Heart left ventricle (tissue), 16 donors: ENCODE measurements around the gene ATG16L2. TPM values are rescaled to one million over a fixed set of nuclear protein-coding genes. Genes with fewer than 3 reads are reported as not detected.

Source experiments
- ATAC-seq, 4 donors: fragments of 200-7000 bp; cut with Tn5 transposase; one replicate each; pipeline ENCODE4 v1.9.1; 2020 to 2022; ENCODE audit warnings: moderate library complexity in 4 of 4, mild to moderate bottlenecking in 3 of 4, moderate number of reproducible peaks in 1 of 4
- DNase-seq, 5 donors: peaks; one replicate each; pipeline ENCODE4 v3.0.0-alpha.2; 2020
- H3K27ac ChIP-seq, 12 donors: fragments of 200-600 bp; sonication (generic) in 4 of 12; one replicate each; pipeline versions ENCODE4 v1.5.0 to v1.8.0; 2016 to 2022; ENCODE audit warnings: mild to moderate bottlenecking in 2 of 12
- H3K27me3 ChIP-seq, 9 donors: fragments of 200-600 bp; sonication (generic) in 2 of 9; one replicate each; pipeline versions ENCODE4 v1.5.1 to v1.8.0; 2016 to 2022; ENCODE audit warnings: mild to moderate bottlenecking in 3 of 9
- H3K36me3 ChIP-seq, 9 donors: fragments of 200-600 bp; sonication (generic) in 2 of 9; one replicate each; pipeline versions ENCODE4 v1.5.0 to v1.8.0; 2018 to 2022; ENCODE audit warnings: mild to moderate bottlenecking in 2 of 9
- H3K4me1 ChIP-seq, 12 donors: fragments of 200-600 bp; sonication (generic) in 4 of 12; one replicate each; pipeline versions ENCODE4 v1.5.0 to v1.8.0; 2016 to 2022; ENCODE audit warnings: mild to moderate bottlenecking in 3 of 12
- H3K4me3 ChIP-seq, 12 donors: fragments of 200-600 bp; sonication (generic) in 4 of 12; one replicate each; pipeline versions ENCODE4 v1.5.0 to v1.8.0; 2017 to 2022; ENCODE audit warnings: mild to moderate bottlenecking in 9 of 12, moderate library complexity in 4 of 12
- H3K9me3 ChIP-seq, 12 donors: fragments of 200-600 bp; sonication (generic) in 4 of 12; one replicate each; pipeline versions ENCODE4 v1.5.0 to v1.8.0; 2016 to 2022; ENCODE audit warnings: mild to moderate bottlenecking in 1 of 12
- POLR2A ChIP-seq, 2 donors: fragments of 450-650 bp; IDR thresholded peaks; one replicate each; pipeline ENCODE4 v1.6.1; 2017; ENCODE audit warnings: antibody characterized with exemption in 2 of 2, mild to moderate bottlenecking in 2 of 2, moderate library complexity in 2 of 2
- WGBS, 4 donors: extraction: QIAGEN DNeasy Blood & Tissue Kit in 2 of 4; methylation state at CpG; one replicate each; pipeline versions ENCODE4 v1.1.5 to v1.1.7; 2013 to 2018; 5-methylcytosine and 5-hydroxymethylcytosine counted together
- intact Hi-C, 10 donors: fragments of 100-400 bp; cut with DNase I; formaldehyde crosslinking; loops; one replicate each; pipeline versions ENCODE4 v1.11.1 to v1.14.2; 2022
- polyA plus RNA-seq, 2 donors: library from polyadenylated mRNA; stranded (reverse); fragments of 200-250 nt; gene quantifications; one replicate each; pipeline ENCODE4 v1.2.3, GENCODE V29; 2013
- total RNA-seq, 9 donors: library from RNA; depleted of rRNA in 2 of 9; stranded (reverse); fragments of >200 nt in 2 of 9; fragmentation: NEBNext Ultra II Directional in 3 of 9; extraction: Animal tissue kit (Norgen Biotek cat#: 25700) in 3 of 9; gene quantifications; one replicate each; pipeline versions ENCODE4 v1.1.0 to v1.2.4, GENCODE V29; 2016 to 2023
- TF ChIP-seq, protein P1 (sequence below), 12 donors: fragments of 200-600 bp; sonication (generic) in 4 of 12; IDR thresholded peaks; one replicate each; pipeline versions ENCODE4 v1.5.0 to v1.8.0; 2018 to 2022; ENCODE audit warnings: antibody characterized with exemption in 12 of 12, mild to moderate bottlenecking in 5 of 12
- donor health status: ischemic (EF 13 %, LVEDD 7.1; RV severe dilation, severe dysfunction).
- donor health status: healthy with polysubstance abuse.
- donor health status: DM: no; HTN: yes; CAD: no.
- donor health status: DM: no; HTN: no; CAD: no.
- donor health status: ischemic (EF 25% LVEDD 6.9; RV normal size, moderate dysfunction).
- donor health status: ischemic (EF 25% LVEDD 5.7; RV mildly dilated, moderate dysfunction).
- donor health status: healthy.
- donor health status: DM: yes; HTN: yes; CAD: no.
- donor health status: ischemic (EF 35%, LVEDD 5.7; RV mildly dilated, moderate dysfunction).
- donor health status: nonischemic (EF 11% LVEDD 7.7; RV severe dilation, severe dysfunction).
- donor health status: DM: yes; HTN: yes; CAD: no.
- donor health status: PGD.
- donor health status: ischemic (EF 29% LVEDD 5.4; RV normal size, mild dysfunction).
- donor health status: nonischemic (EF 23%, LVEDD 6.1; RV moderate dilation, normal function).

The ATG16L2 gene
- total and polyA plus RNA-seq, 11 donors, result 6.0 to 28.9 (median 13.2) TPM

DNA sequence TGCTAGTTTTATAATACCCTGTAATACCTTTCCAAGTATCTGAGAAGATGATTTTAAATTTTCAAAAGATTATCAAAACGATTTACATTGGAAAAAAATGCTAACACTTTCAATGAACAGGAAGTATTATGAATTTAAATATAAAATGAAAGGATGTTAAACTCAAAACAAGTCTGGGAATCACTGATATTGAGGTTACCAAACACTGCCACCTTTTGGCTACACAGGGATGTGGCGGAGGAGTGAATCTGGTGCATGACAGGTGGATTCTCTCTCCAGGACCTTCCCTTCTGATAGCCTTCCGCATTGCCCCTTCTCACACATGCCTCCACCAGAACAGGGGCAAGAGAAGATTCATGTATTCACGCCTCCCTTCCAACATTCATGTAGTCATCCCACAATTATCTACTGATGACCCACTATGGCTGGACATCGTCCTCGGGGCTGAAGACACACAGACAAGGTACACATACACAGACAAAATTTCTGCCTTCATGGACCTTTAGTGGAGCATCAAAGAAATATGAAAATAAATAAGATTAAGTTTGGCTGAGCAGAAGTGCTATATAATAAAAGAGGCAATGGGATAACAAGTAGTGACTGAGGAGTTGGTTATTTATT lies 34.7 kb downstream of the ATG16L2 start:
- ATAC-seq (peak in 3 of 4 donors; percentile 40 to 54 (median 49)), DNase-seq (no peak)
- H3K27ac ChIP-seq, result peak overlapping the region in 2 of 12 donors; percentile 30 to 47
- TF ChIP-seq, protein P1, sequence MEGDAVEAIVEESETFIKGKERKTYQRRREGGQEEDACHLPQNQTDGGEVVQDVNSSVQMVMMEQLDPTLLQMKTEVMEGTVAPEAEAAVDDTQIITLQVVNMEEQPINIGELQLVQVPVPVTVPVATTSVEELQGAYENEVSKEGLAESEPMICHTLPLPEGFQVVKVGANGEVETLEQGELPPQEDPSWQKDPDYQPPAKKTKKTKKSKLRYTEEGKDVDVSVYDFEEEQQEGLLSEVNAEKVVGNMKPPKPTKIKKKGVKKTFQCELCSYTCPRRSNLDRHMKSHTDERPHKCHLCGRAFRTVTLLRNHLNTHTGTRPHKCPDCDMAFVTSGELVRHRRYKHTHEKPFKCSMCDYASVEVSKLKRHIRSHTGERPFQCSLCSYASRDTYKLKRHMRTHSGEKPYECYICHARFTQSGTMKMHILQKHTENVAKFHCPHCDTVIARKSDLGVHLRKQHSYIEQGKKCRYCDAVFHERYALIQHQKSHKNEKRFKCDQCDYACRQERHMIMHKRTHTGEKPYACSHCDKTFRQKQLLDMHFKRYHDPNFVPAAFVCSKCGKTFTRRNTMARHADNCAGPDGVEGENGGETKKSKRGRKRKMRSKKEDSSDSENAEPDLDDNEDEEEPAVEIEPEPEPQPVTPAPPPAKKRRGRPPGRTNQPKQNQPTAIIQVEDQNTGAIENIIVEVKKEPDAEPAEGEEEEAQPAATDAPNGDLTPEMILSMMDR (IDR thresholded peaks at IDR 0.05), result peak; percentile 56 to 84 (median 71)
- no peak for TF ChIP-seq POLR2A (IDR thresholded peaks at IDR 0.05)
- no peaks in the 10 kb centered on the region for H3K9me3 ChIP-seq
- no peaks in the 10 kb centered on the region for H3K27me3 ChIP-seq
- 59 to 68% (median 62%) methylated on average over 6 of the region's 6 CpGs for WGBS, 4 donors
- H3K36me3 ChIP-seq, result peaks cover 0 to 34% (median 13%) of the 10 kb centered on the region in 9 donors
- intact Hi-C loops, result loop anchor here in 6 of 10 donors (1.0 to 2.0 kb wide), 3 partner anchors 16 to 18 kb away; no protein-coding TSS in a partner anchor
- H3K4me1 ChIP-seq, result peaks cover 0 to 18% (median 10%) of the 10 kb centered on the region in 12 donors
- H3K4me3 ChIP-seq, result no peak overlapping the region

DNA sequence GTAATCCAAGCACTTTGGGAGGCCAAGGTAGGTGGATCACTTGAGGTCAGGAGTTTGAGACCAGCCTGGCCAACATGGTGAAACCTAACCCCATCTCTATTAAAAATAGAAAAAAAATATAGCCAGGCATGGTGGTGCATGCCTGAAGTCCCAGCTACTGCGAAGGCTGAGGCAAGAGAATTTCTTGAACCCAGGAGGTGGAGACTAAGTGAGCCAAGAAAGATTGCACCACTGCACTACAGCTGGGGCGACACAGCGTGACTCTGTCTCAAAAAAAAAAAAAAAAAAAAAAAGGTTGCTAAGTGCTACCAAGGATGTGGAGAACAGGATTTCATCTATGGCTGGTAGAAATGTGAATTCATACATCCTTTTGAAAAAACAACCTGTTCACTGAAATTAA lies 36.6 kb downstream of the ATG16L2 start:
- intact Hi-C loops, result loop anchor here in 1 of 10 donors (1.0 kb wide), 1 partner anchor 20 kb away; no protein-coding TSS in a partner anchor
- DNase-seq, result no peak
- H3K27ac ChIP-seq, result no peak overlapping the region
- no peak overlapping the region for H3K4me3 ChIP-seq
- peak in 1 of 4 donors; percentile 55 for ATAC-seq
- TF ChIP-seq, protein P1 (IDR thresholded peaks at IDR 0.05), result no peak
- TF ChIP-seq POLR2A (IDR thresholded peaks at IDR 0.05), result no peak
- H3K27me3 ChIP-seq, result no peaks in the 10 kb centered on the region
- no peaks in the 10 kb centered on the region for H3K9me3 ChIP-seq
- H3K36me3 ChIP-seq, result peaks cover 0 to 19% (median 9%) of the 10 kb centered on the region in 9 donors
- WGBS, 4 donors, result 70 to 94% (median 85%) methylated on average over 3 of the region's 3 CpGs
- peaks cover 0 to 11% (median 2%) of the 10 kb centered on the region in 12 donors for H3K4me1 ChIP-seq

DNA sequence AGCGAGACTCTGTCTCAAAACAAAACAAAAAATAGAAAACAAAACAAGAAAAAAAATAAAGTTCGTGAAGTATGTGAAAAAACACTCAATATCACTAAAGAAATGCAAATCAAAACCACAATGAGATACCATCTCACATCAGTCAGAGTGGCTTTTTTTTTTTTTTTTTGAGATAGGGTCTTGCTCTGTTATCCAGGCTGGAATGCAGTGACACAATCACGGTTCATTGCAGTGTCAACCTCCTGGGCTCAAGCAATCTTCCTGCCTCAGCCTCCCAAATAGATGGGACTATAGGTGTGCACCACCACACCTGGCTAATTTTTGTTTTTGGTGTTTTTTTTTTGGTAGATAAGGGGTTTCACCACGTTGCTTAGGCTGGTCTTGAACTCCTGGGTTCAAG lies 37.5 kb downstream of the ATG16L2 start:
- no peak for ATAC-seq
- no peak overlapping the region for H3K4me3 ChIP-seq

DNA sequence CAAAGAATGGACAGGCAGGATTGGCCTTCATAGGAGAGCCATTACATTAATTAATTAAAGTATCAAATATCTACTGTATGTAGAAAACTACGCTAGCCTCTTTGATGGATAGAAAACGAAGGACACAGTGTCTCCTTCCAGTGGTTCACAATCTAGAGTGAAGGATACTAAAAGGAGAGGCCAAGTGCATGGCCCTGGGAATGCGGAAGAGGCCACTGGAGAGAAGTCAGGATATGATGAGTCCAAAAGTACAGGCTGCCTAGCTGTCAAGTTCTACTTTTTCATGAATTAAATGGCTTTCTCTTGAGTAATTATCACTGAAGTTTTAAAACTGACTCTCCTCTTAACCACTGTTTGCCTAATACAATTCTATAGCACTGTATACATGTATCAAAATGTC lies 41.9 kb downstream of the ATG16L2 start:
- H3K4me3 ChIP-seq, result no peak overlapping the region
- no peak for TF ChIP-seq POLR2A (IDR thresholded peaks at IDR 0.05)
- TF ChIP-seq, protein P1 (IDR thresholded peaks at IDR 0.05), result peak in 1 of 12 donors; percentile 23
- H3K36me3 ChIP-seq, result peaks cover 0 to 19% (median 0%) of the 10 kb centered on the region in 9 donors
- WGBS, 4 donors, result 41 to 56% (median 48%) methylated on average over 3 of the region's 3 CpGs
- ATAC-seq (peak; percentile 85 to 90 (median 86)), DNase-seq (peak in 2 of 5 donors; percentile 54 to 56)
- peak overlapping the region; percentile 5 to 74 (median 52) for H3K27ac ChIP-seq
- no peaks in the 10 kb centered on the region for H3K9me3 ChIP-seq
- H3K4me1 ChIP-seq, result peaks cover 0 to 25% (median 19%) of the 10 kb centered on the region in 12 donors
- no peaks in the 10 kb centered on the region for H3K27me3 ChIP-seq
- intact Hi-C loops, result loop anchor here in 1 of 10 donors (5.0 kb wide), 1 partner anchor 316 kb away; no protein-coding TSS in a partner anchor

More for the DNA sequence above, 37.5 kb downstream of the ATG16L2 start:
- intact Hi-C loops, result no loop called here
- Histone ChIP-seq H3K27ac (no peak overlapping the region), H3K36me3 (peaks cover 0 to 15% (median 9%) of the 10 kb centered on the region in 9 donors), H3K4me1 (peaks cover 0 to 19% (median 11%) of the 10 kb centered on the region in 12 donors), H3K27me3 (no peaks in the 10 kb centered on the region), H3K9me3 (no peaks in the 10 kb centered on the region)
- 87 to 94% (median 90%) methylated on average over 4 of the region's 4 CpGs for WGBS, 4 donors
- TF ChIP-seq, protein P1 (IDR thresholded peaks at IDR 0.05), result no peak
- TF ChIP-seq POLR2A (IDR thresholded peaks at IDR 0.05), result no peak
- no peak for DNase-seq
